ENCODE measurements around the gene SLC38A6.
A peak's percentile ranks its signal among the peaks of the same experiment; 100 is the strongest.
"Not testable (repeated sequence)": the region's sequence is repeated elsewhere in the genome, so short reads cannot be mapped to it uniquely, and the experiment has no call there.

The SLC38A6 gene

GRCh38 chr14:61063461-61063860 is 82.4 kb downstream of the SLC38A6 start:
- no peak for DNase-seq

- no peak for DNase-seq
Measured at GRCh38 chr14:61064210-61064609, 83.2 kb downstream of the SLC38A6 start.

- no peak for DNase-seq
Measured at GRCh38 chr14:61064856-61065255, 83.8 kb downstream of the SLC38A6 start.

- DNase-seq: peak; percentile 34
Measured at GRCh38 chr14:61065656-61066055, 84.6 kb downstream of the SLC38A6 start.

GRCh38 chr14:61072442-61072841 is 91.4 kb downstream of the SLC38A6 start:
- not testable (repeated sequence) for DNase-seq

GRCh38 chr14:61074852-61075251 is 93.8 kb downstream of the SLC38A6 start:
- DNase-seq: no peak

- no peak for DNase-seq
Measured at GRCh38 chr14:61076556-61076955, 95.5 kb downstream of the SLC38A6 start.

- DNase-seq: no peak
Measured at GRCh38 chr14:61077437-61077836, 96.4 kb downstream of the SLC38A6 start.

- no peak for DNase-seq
Measured at GRCh38 chr14:61077951-61078720, 97.1 kb downstream of the SLC38A6 start.

GRCh38 chr14:61080591-61081010 is 99.6 kb downstream of the SLC38A6 start:
- DNase-seq: no peak

GRCh38 chr14:61088081-61088480 is 107.0 kb downstream of the SLC38A6 start:
- no peak for DNase-seq

GRCh38 chr14:61089126-61089750 is 108.2 kb downstream of the SLC38A6 start:
- no peak for DNase-seq

GRCh38 chr14:61090432-61091216 is 109.6 kb downstream of the SLC38A6 start:
- DNase-seq: no peak

GRCh38 chr14:61091657-61092273 is 110.7 kb downstream of the SLC38A6 start:
- no peak for DNase-seq

GRCh38 chr14:61098096-61098495 is 117.1 kb downstream of the SLC38A6 start:
- DNase-seq: not testable (repeated sequence)

GRCh38 chr14:61098721-61099120 is 117.7 kb downstream of the SLC38A6 start:
- no peak for DNase-seq

GRCh38 chr14:61099216-61099835 is 118.3 kb downstream of the SLC38A6 start:
- DNase-seq: no peak

GRCh38 chr14:61101803-61102548 is 120.9 kb downstream of the SLC38A6 start:
- DNase-seq: no peak
